Aorta (tissue), 5 donors: ENCODE data around the gene TWIST2. TPM values are rescaled to one million over a fixed set of nuclear protein-coding genes. Genes with fewer than 3 reads are reported as not detected.

Experiments
- ATAC-seq: fragments of 200-7000 bp; cut with Tn5 transposase; one replicate; pipeline ENCODE4 v1.9.1; 2022; ENCODE audit warnings: moderate library complexity; ENCODE audit not compliant: low FRiP score
- DNase-seq, 2 donors: peaks; one replicate each; pipeline ENCODE4 v3.0.0-alpha.2; 2020
- H3K27ac ChIP-seq, 2 donors: one replicate each; pipeline ENCODE4 v1.5.1; 2013; ENCODE audit warnings: low read length in 2 of 2, mild to moderate bottlenecking in 2 of 2, moderate library complexity in 2 of 2, control low read depth in 1 of 2, inconsistent platforms in 1 of 2, low read depth in 1 of 2
- H3K27me3 ChIP-seq, 2 donors: one replicate each; pipeline ENCODE4 v1.6.1; 2013; ENCODE audit warnings: control low read depth in 1 of 2, low read length in 1 of 2, mild to moderate bottlenecking in 1 of 2, moderate library complexity in 1 of 2; ENCODE audit not compliant: insufficient read depth in 2 of 2, control insufficient read depth in 1 of 2
- H3K36me3 ChIP-seq, 2 donors: one replicate each; pipeline ENCODE4 v1.6.1; 2013; ENCODE audit warnings: control low read depth in 1 of 2, low read length in 1 of 2, mild to moderate bottlenecking in 1 of 2; ENCODE audit not compliant: insufficient read depth in 2 of 2, control insufficient read depth in 1 of 2
- H3K4me1 ChIP-seq, 2 donors: one replicate each; pipeline ENCODE4 v1.6.1; 2013; ENCODE audit warnings: low read length in 2 of 2, control low read depth in 1 of 2, mild to moderate bottlenecking in 1 of 2, moderate library complexity in 1 of 2; ENCODE audit not compliant: insufficient read depth in 2 of 2, control insufficient read depth in 1 of 2
- H3K4me3 ChIP-seq, 2 donors: one replicate each; pipeline ENCODE4 v1.5.1; 2013; ENCODE audit warnings: low read length in 2 of 2, control low read depth in 1 of 2, mild to moderate bottlenecking in 1 of 2
- H3K9me3 ChIP-seq: one replicate; pipeline ENCODE4 v1.6.1; 2013; ENCODE audit warnings: mild to moderate bottlenecking, low read length; ENCODE audit not compliant: control insufficient read depth
- WGBS, 2 donors: extraction: QIAGEN DNeasy Blood & Tissue Kit; methylation state at CpG; one replicate each; pipeline ENCODE4 v1.1.7; 2013; 5-methylcytosine and 5-hydroxymethylcytosine counted together
- intact Hi-C, 2 donors: fragments of 100-400 bp; cut with DNase I; formaldehyde crosslinking; loops; one replicate each; pipeline versions ENCODE4 v1.14.2 to v1.15.0; 2022
- polyA plus RNA-seq, 2 donors: library from polyadenylated mRNA; stranded (reverse); fragments of 200-250 nt; gene quantifications; one replicate each; pipeline ENCODE4 v1.2.3, GENCODE V29; 2013
- total RNA-seq, 2 donors: library from RNA; stranded (reverse); fragmentation: NEBNext Ultra II Directional; extraction: Animal tissue kit (Norgen Biotek cat#: 25700); gene quantifications; one replicate each; pipeline ENCODE4 v1.2.1, GENCODE V29; 2021
- donor health status: healthy with polysubstance abuse.
- donor health status: Bipolar disorder and iron deficiency.
- donor health status: DM: no; HTN: no; CAD: no.
- donor health status: DM: no; HTN: no; CAD: no.
- donor health status: DM: yes; HTN: yes; CAD: no.

Gene TWIST2
- total and polyA plus RNA-seq, 4 donors: 6.0 to 20.8 (median 14.6) TPM

DNA sequence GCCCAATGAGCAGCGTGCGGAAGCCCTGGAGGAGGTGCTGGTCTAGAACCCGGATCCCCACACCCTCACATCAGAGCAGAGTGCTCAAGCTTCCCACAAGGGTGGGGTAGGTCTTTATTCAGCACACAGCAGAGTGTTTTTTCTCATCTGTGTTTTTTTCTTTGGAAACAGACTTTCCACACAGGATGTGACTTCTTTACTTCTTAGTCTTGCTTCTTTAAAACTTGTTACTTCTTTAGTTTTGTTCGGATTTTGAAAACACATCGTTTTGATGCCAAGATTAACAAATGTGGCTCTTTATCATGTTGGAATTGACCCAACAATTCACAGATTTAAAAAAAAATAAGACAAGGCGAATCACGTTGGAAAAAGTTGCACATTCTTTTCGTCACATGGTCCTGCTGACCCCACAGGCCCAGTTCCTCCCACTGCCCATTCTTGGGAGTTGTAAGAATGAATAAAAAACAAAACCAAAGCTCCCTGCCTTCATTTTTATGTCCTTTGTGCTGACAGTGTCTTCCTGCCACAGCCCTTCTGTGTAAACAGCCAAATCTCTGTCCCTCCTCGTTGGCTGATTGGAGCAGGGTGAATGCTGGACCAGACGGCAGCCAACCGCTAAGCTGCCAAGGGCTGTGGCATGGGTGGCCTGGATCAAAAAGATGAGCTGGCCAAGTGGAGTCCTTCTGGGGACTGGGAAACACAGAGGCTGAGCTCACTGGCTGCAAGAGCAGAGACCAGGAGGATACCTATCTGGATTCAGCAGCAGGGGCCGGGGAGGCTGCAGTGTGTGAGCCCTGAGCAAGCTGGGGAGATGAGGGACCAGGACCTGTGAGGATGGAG, 81.6 kb downstream of the TWIST2 start:
- H3K27me3 ChIP-seq: no peaks in the 10 kb centered on the region
- ATAC-seq: peak; percentile 66
- peak; percentile 73 to 81 for DNase-seq
- intact Hi-C loops: no loop called here
- no peak overlapping the region for H3K4me3 ChIP-seq
- WGBS, 2 donors: 38% methylated on average over 12 of the region's 12 CpGs
- no peak overlapping the region for H3K27ac ChIP-seq
- H3K36me3 ChIP-seq: no peaks in the 10 kb centered on the region
- no peaks in the 10 kb centered on the region for H3K9me3 ChIP-seq
- no peaks in the 10 kb centered on the region for H3K4me1 ChIP-seq

DNA sequence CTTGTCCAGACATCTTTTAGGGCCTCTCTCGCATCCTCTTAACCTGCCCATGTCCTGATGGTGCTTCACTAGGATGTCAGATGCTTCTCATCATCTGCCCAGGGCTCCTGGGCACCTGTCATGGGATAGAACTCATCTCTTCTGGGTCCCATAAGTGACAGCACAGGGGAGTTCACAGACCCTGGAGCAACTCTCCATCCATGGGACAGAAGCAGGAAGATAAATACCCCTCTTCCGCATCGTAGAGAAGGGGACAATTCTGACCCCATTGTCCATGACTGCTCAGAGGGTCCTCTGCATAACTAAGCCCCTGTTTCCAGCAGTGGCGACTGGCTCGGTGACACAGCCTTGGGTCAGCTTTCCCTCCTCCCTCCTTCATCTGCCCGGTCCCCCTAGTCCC, 82.3 kb downstream of the TWIST2 start:
- Histone ChIP-seq H3K9me3 (no peaks in the 10 kb centered on the region), H3K27ac (no peak overlapping the region), H3K27me3 (no peaks in the 10 kb centered on the region), H3K4me1 (no peaks in the 10 kb centered on the region), H3K36me3 (no peaks in the 10 kb centered on the region), H3K4me3 (no peak overlapping the region)
- no peak for ATAC-seq
- intact Hi-C loops: no loop called here
- peak in 1 of 2 donors; percentile 14 for DNase-seq
- 86 to 89% methylated on average over 6 of the region's 6 CpGs for WGBS, 2 donors

DNA sequence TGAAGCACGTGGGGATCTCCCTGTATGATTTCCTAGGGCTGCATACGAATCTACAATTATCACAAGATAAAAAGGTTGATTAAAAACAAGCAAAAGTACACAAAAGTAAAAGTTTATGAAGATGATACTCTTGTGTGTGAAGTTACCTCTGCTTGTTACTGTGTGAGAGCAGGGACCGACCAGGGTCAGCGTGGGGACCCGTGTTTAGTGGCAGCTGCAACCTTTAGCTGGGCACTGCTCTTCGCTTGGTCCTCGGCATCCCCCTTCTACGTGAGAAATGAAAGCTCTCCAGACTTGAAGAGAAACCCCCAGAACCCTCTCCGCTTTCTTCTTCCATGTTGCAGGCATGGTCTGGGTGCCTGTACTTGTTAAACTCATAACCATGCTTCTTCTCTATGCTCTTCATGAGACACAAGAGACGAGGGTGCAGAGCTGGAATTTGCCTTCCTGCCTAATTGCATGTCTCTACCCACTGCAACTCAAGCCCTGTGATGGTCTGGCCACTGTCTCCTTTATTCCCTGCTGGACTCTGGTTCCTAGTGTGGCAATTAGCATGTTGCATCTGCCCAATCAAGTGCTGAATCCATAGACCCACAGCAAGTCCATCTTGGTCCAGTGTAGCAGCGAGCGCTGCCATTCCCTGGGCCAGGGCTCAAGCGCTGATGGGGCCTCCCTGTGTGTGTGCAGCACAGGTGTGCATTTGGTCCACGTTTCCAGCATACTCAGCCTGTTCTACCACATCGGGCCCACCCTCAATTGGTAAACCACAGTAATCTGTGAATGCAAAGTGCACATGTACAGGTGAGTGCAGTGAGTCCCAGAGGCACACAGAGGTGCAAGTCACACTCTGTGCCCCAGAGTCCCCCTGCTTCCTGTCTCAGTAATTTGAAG, 88.5 kb downstream of the TWIST2 start:
- ATAC-seq: no peak
- no peak overlapping the region for H3K4me3 ChIP-seq
- intact Hi-C loops: no loop called here
- no peaks in the 10 kb centered on the region for H3K4me1 ChIP-seq
- no peaks in the 10 kb centered on the region for H3K9me3 ChIP-seq
- H3K36me3 ChIP-seq: no peaks in the 10 kb centered on the region
- DNase-seq: peak in 1 of 2 donors; percentile 28
- no peaks in the 10 kb centered on the region for H3K27me3 ChIP-seq
- H3K27ac ChIP-seq: no peak overlapping the region
- WGBS, 2 donors: 88 to 89% methylated on average over 15 of the region's 15 CpGs

DNA sequence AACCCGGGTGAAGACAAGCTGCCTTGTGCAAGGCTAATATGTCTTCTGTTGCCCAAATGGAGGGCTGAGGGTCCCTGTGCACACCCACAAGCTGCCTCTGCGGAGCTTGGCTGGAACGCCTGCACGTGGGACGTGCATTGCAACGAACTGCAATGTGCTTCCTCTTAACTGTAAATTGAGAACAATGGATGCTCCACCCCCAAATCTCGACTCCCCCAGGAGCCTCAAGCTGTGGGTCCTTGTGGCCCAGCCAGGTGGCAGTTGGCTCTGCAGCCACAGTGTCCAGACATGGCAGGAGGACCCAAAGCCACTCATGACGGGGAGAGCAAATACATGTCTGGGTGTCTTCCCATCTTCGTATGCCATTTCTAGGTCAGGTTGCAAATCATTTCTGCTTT, 90.1 kb downstream of the TWIST2 start:
- intact Hi-C loops: no loop called here
- no peaks in the 10 kb centered on the region for H3K27me3 ChIP-seq
- WGBS, 2 donors: 89 to 91% methylated on average over 9 of the region's 9 CpGs
- no peaks in the 10 kb centered on the region for H3K4me1 ChIP-seq
- DNase-seq (peak in 1 of 2 donors; percentile 59), ATAC-seq (peak; percentile 39)
- no peaks in the 10 kb centered on the region for H3K36me3 ChIP-seq
- H3K4me3 ChIP-seq: no peak overlapping the region
- no peak overlapping the region for H3K27ac ChIP-seq
- no peaks in the 10 kb centered on the region for H3K9me3 ChIP-seq

DNA sequence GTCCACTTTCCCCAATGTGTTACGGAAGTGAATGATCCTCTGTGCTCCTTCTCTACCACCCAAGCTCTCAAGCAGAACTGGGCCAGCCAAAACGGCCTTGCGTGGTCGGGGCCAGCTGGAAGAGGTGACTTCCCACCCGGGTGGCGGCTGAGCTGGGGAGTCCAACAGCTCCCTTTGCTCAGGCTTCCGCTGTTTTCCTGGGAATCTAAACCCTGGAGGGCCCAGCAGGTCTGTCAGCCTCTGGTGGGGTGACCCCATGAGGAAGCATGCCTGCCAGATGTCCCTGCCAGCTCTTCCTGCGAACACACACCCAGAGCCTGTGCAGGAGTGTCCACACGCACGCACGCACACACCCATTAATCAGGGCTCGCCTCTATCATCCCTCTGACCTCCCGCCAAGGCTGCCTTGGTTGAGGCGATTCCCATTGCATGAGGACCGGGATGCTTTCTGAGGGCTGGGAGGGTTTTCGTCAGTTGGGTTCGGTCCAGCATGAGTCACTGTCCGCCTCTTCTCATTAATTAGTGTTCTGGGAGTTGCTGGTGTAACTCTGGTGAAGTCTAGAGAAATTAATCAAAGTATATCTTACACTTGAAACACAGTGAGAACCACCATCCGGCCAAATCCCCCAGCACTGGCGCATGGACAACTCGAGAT, 90.6 kb downstream of the TWIST2 start:
- no peaks in the 10 kb centered on the region for H3K36me3 ChIP-seq
- peak; percentile 88 to 89 for DNase-seq
- 78 to 80% methylated on average over 21 of the region's 21 CpGs for WGBS, 2 donors
- no peak overlapping the region for H3K4me3 ChIP-seq
- H3K27me3 ChIP-seq: no peaks in the 10 kb centered on the region
- H3K9me3 ChIP-seq: no peaks in the 10 kb centered on the region
- H3K4me1 ChIP-seq: no peaks in the 10 kb centered on the region
- intact Hi-C loops: no loop called here
- ATAC-seq: peak; percentile 90
- no peak overlapping the region for H3K27ac ChIP-seq

DNA sequence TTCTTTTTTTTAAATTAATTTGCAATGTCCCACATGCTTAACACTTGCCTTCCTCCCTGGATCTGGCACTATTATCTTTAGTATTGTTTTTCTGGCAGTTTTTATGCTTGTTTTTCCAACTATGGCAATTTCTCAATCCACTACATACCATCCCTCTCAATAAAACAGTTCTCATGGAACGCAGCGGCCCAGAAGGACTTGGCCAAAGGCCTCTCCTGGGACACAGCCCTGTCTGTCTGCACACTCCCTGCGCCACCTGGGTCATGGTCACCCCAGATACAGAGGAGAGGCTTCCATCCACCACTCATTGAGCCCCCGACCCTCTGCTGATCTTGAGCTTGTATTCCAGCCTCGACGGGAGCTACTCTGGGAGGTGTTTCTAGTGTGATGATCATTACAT, 91.2 kb downstream of the TWIST2 start:
- Histone ChIP-seq H3K27me3 (no peaks in the 10 kb centered on the region), H3K9me3 (no peaks in the 10 kb centered on the region), H3K27ac (no peak overlapping the region), H3K4me1 (no peaks in the 10 kb centered on the region), H3K4me3 (no peak overlapping the region), H3K36me3 (no peaks in the 10 kb centered on the region)
- ATAC-seq: no peak
- intact Hi-C loops: no loop called here
- WGBS, 2 donors: 77% methylated on average over 6 of the region's 6 CpGs
- DNase-seq: peak in 1 of 2 donors; percentile 70

DNA sequence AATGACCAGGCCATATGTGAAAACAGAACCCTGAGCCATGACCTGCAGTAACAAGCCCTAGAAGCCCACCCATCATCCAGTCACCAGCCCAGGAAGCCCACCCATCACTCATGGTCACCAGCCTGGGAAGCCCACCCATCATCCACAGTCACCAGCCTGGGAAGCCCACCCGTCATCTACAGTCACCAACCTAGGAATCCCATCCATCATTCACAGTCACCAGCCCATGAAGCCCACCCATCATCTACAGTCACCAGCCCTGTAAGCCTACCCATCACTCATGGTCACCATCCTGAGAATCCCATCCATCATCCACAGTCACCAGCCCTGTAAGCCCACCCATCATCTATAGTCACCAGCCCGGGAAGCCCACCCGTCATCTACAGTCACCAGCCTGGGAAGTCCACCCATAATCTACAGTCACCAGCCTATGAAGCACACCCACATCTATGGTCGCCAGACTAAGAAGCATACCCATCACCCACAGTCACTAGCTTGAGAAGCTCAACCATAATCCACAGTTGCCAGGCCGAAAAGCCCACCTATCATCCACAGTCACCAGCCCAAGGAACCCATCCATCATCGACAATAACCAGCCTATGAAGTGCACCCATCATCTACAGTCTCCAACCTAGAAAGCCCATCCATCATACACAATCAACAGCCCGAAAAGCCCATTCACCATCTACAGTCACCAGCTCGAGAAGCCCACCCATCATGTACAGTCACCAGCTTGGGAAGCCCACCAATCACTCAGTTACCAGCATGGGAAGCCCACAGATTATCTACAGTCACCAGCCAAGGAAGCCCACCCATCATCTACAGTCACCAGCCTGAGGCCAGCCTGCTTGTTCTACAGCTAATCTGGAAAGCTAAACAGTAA, 91.9 kb downstream of the TWIST2 start:
- DNase-seq (peak in 1 of 2 donors; percentile 31), ATAC-seq (no peak)
- H3K36me3 ChIP-seq: no peaks in the 10 kb centered on the region
- 91 to 94% methylated on average over 8 of the region's 8 CpGs for WGBS, 2 donors
- intact Hi-C loops: loop anchor here in 1 of 2 donors (10.0 kb wide), 1 partner anchor 95 kb away; the partner anchor contains the start of gene TWIST2
- H3K4me1 ChIP-seq: no peaks in the 10 kb centered on the region
- no peak overlapping the region for H3K27ac ChIP-seq
- no peaks in the 10 kb centered on the region for H3K9me3 ChIP-seq
- H3K27me3 ChIP-seq: no peaks in the 10 kb centered on the region
- no peak overlapping the region for H3K4me3 ChIP-seq

DNA sequence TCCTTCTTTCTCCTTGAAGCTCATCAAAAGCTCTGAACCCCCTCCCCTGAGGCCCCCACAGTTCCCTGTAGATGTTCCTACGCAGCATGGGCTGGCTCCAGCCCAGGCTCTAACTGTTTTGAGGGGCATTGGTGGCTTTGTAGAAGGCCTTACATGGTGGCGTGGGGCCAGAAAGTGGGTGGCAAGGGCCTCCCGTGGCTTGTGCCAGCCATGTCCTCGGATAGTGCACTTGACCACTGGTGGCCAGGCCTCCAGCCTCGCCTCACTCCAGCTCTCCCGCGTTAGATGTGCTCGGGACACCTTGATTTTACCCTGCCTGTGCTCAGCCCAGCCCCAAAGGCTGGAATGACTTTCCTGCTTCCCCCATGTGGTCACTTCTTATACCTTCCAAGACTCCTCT, 92.9 kb downstream of the TWIST2 start:
- no peaks in the 10 kb centered on the region for H3K27me3 ChIP-seq
- ATAC-seq (no peak), DNase-seq (peak in 1 of 2 donors; percentile 76)
- H3K4me3 ChIP-seq: no peak overlapping the region
- intact Hi-C loops: loop anchor here in 1 of 2 donors (10.0 kb wide), 1 partner anchor 96 kb away; the partner anchor contains the start of gene TWIST2
- no peaks in the 10 kb centered on the region for H3K9me3 ChIP-seq
- no peak overlapping the region for H3K27ac ChIP-seq
- no peaks in the 10 kb centered on the region for H3K36me3 ChIP-seq
- no peaks in the 10 kb centered on the region for H3K4me1 ChIP-seq
- 94% methylated on average over 8 of the region's 8 CpGs for WGBS, 2 donors
